Cardiac fibroblast (primary cell): Measurements from ENCODE around the gene TRIM38.
"Not testable (repeated sequence)": the region's sequence is repeated elsewhere in the genome, so short reads cannot be mapped to it uniquely, and the experiment has no call there.

Source experiments
- DNase-seq, 2 donors: peaks; one replicate each; pipeline versions ENCODE4 v3.0.0 to v3.0.0-alpha.2; 2010; ENCODE audit warnings: low read depth in 2 of 2
- H3K4me3 ChIP-seq, 2 donors: replicated peaks in 1 of 2; 1 replicate in 1 of 2; 2 replicates in 1 of 2; pipeline ENCODE4 v1.5.1; 2011; ENCODE audit warnings: low read depth in 2 of 2, low read length in 2 of 2, mild to moderate bottlenecking in 2 of 2, moderate library complexity in 1 of 2
- CTCF ChIP-seq: IDR thresholded peaks from one replicate; pipeline ENCODE4 v1.5.1; 2011; ENCODE audit warnings: low read depth, mild to moderate bottlenecking, low read length, inconsistent platforms

TRIM38 gene

GRCh38 chr6:25992413-25993340, 30.1 kb downstream of the TRIM38 start:
- peak; percentile 91 to 94 for DNase-seq
- peak; percentile 86 for TF ChIP-seq CTCF
- H3K4me3 ChIP-seq, result peak overlapping the region; percentile 45 to 57

GRCh38 chr6:25993341-25993684, 30.7 kb downstream of the TRIM38 start:
- peak overlapping the region in 1 of 2 donors; percentile 57 for H3K4me3 ChIP-seq
- not testable (repeated sequence) for DNase-seq

GRCh38 chr6:25995507-25995906, 32.9 kb downstream of the TRIM38 start:
- TF ChIP-seq CTCF, result no peak
- no peak for DNase-seq
- no peak overlapping the region for H3K4me3 ChIP-seq

DNA sequence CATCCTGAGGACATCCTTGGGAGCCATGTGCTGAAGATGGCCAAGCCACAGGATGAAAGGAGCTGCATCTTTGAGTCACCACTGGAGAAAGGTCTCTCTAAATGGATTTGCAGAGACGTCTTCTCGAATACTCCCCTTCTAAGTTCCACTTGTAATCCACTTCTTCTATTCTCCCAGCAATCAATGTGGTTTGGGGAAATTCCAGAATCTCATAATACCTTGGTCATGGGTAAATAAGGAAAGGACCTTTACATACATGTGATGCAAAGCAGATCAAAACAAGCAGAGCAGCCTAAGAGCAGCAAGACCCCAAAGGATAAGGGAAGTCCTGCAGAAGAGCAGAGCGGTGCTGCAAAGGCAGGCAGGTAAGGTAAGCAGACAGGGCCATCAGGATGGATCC, 35.3 kb downstream of the TRIM38 start:
- TF ChIP-seq CTCF, result no peak
- no peak for DNase-seq
- H3K4me3 ChIP-seq, result no peak overlapping the region

DNA sequence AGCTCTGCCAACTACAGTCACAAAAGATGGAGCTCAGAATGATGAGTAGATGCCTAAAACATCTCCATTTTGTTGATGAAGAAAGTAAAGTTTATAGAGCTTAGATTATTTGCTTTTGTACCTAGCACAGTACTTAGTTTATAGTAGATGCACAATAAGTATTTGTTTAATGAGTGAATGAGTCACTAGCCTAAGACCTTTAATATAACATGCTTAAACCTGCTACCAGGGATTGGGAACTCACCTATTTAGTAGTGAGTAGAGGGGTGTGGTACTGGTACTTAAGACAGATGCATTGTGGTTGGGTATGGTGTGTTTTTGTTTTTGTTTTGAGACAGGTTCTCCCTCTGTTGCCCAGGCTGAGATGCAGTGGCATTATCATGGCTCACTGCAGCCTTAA, 35.8 kb downstream of the TRIM38 start:
- no peak for TF ChIP-seq CTCF
- DNase-seq, result no peak
- no peak overlapping the region for H3K4me3 ChIP-seq

GRCh38 chr6:25999225-25999624, 36.6 kb downstream of the TRIM38 start:
- H3K4me3 ChIP-seq, DNase-seq: not testable (repeated sequence)

- no peak for DNase-seq
- no peak overlapping the region for H3K4me3 ChIP-seq
- no peak for TF ChIP-seq CTCF
These were observed 38.0 kb downstream of the TRIM38 start for GRCh38 chr6:26000366-26001144.
